CD4-positive, alpha-beta T cell (primary cell): ENCODE data around the gene ELMO1. TPM values are rescaled to one million over a fixed set of nuclear protein-coding genes. Genes with fewer than 3 reads are reported as not detected.

ENCODE experiments used
- ATAC-seq: fragments of 200-7000 bp; cut with Tn5 transposase; one replicate; pipeline ENCODE4 v1.10.0; 2022; ENCODE audit warnings: mild to moderate bottlenecking; ENCODE audit not compliant: poor library complexity
- CTCF ChIA-PET: fragments of 350-600 bp; sonication (Branson Sonifier 250); formaldehyde crosslinking; loops from one replicate; lab custom pipeline; 2021; ENCODE audit warnings: antibody characterized with exemption, inconsistent platforms; lab: Charles Lee
- POLR2A ChIA-PET: fragments of 350-600 bp; sonication (Branson Sonifier 250); formaldehyde crosslinking; loops from one replicate; lab custom pipeline; 2021; ENCODE audit warnings: antibody characterized with exemption, inconsistent platforms; lab: Charles Lee
- DNase-seq, 14 experiments: peaks; one replicate each; pipeline ENCODE4 v3.0.0-alpha.2; 2013 to 2020; ENCODE audit warnings: mixed read lengths in 2 of 14
- H3K27ac ChIP-seq, 2 donors: one replicate each; pipeline versions ENCODE4 v1.5.1 to v1.7.0; 2013; ENCODE audit warnings: low read length in 2 of 2, low read depth in 1 of 2, mild to moderate bottlenecking in 1 of 2
- H3K27me3 ChIP-seq, 2 experiments: 1 replicate in 1 of 2; 2 replicates in 1 of 2; pipeline versions ENCODE4 v1.6.1 to v1.7.0; 2013; ENCODE audit warnings: low read length in 2 of 2, control low read depth in 1 of 2, mild to moderate bottlenecking in 1 of 2, moderate library complexity in 1 of 2; ENCODE audit not compliant: insufficient read depth in 2 of 2, control insufficient read depth in 1 of 2
- H3K36me3 ChIP-seq: one replicate; pipeline ENCODE4 v1.6.1; 2013; ENCODE audit warnings: low read length, control low read depth; ENCODE audit not compliant: insufficient read depth
- H3K4me1 ChIP-seq: one replicate; pipeline ENCODE4 v1.6.1; 2013; ENCODE audit warnings: low read length, control low read depth; ENCODE audit not compliant: insufficient read depth
- H3K4me3 ChIP-seq: one replicate; pipeline ENCODE4 v1.5.1; 2013; ENCODE audit warnings: mild to moderate bottlenecking, low read length, moderate library complexity
- H3K9me3 ChIP-seq, 2 experiments: 1 replicate in 1 of 2; 2 replicates in 1 of 2; pipeline versions ENCODE4 v1.6.1 to v1.7.0; 2013; ENCODE audit warnings: low read length in 2 of 2, mild to moderate bottlenecking in 2 of 2, control low read depth in 1 of 2, moderate library complexity in 1 of 2; ENCODE audit not compliant: control insufficient read depth in 1 of 2, insufficient read depth in 1 of 2
- H3K27ac Mint-ChIP-seq: one replicate; pipeline ENCODE4 v1.8.0; 2020; ENCODE audit warnings: mixed read lengths
- H3K27me3 Mint-ChIP-seq: one replicate; pipeline ENCODE4 v1.8.0; 2021; ENCODE audit warnings: mixed read lengths
- H3K36me3 Mint-ChIP-seq: one replicate; pipeline ENCODE4 v1.8.0; 2021; ENCODE audit warnings: low read depth, mixed read lengths
- H3K4me1 Mint-ChIP-seq: one replicate; pipeline ENCODE4 v1.8.0; 2021; ENCODE audit warnings: low read depth, mixed read lengths
- H3K4me3 Mint-ChIP-seq: one replicate; pipeline ENCODE4 v1.8.0; 2020; ENCODE audit warnings: mild to moderate bottlenecking, mixed read lengths
- H3K9me3 Mint-ChIP-seq: one replicate; pipeline ENCODE4 v1.8.0; 2020; ENCODE audit warnings: mixed read lengths
- CTCF ChIP-seq: fragments of 200-600 bp; IDR thresholded peaks from one replicate; pipeline ENCODE4 v1.8.0; 2022; ENCODE audit warnings: antibody characterized with exemption, mild to moderate bottlenecking
- intact Hi-C, 2 experiments: fragments of 100-400 bp; cut with DNase I in 1 of 2; cut with micrococcal nuclease in 1 of 2; formaldehyde crosslinking; loops; one replicate each; pipeline versions ENCODE4 v1.15.1 to v1.9.0; 2023 to 2025; cut with DNase I, micrococcal nuclease
- total RNA-seq, 174 experiments: library from RNA in 2 of 174; stranded (reverse) in 2 of 174; gene quantifications; one replicate each; pipeline ENCODE4 v1.2.3 and lab custom pipeline; 2021 to 2026

The ELMO1 gene
- total RNA-seq, 2 experiments from 2014 or later: 117 to 120 TPM

GRCh38 chr7:37341033-37341630 is 107.5 kb downstream of the ELMO1 start:
- H3K27me3 Mint-ChIP-seq: no peaks in the 10 kb centered on the region
- peak overlapping the region; percentile 90 for H3K4me3 Mint-ChIP-seq
- ChIA-PET CTCF (interaction anchor here (1.7 kb wide), 1 partner anchor 56 kb away, joined by 7 read pairs; no protein-coding TSS in a partner anchor), POLR2A (interaction anchor here (1.6 kb wide), 1 partner anchor 12 kb away, joined by 8 read pairs; no protein-coding TSS in a partner anchor)
- Histone ChIP-seq H3K36me3 (peaks cover 14% of the 10 kb centered on the region), H3K27ac (no peak overlapping the region), H3K4me1 (peaks cover 45% of the 10 kb centered on the region), H3K27me3 (no peaks in the 10 kb centered on the region), H3K4me3 (peak overlapping the region; percentile 62), H3K9me3 (no peaks in the 10 kb centered on the region)
- intact Hi-C loops: loop anchor here in 1 of 2 experiments (5.0 kb wide), 1 partner anchor 156 kb away; no protein-coding TSS in a partner anchor
- DNase-seq (peak in 1 of 14 experiments; percentile 25), ATAC-seq (no peak)
- H3K9me3 Mint-ChIP-seq: no peaks in the 10 kb centered on the region
- H3K4me1 Mint-ChIP-seq: peaks cover 72% of the 10 kb centered on the region
- H3K27ac Mint-ChIP-seq: peak overlapping the region; percentile 95
- peaks cover 64% of the 10 kb centered on the region for H3K36me3 Mint-ChIP-seq
- TF ChIP-seq CTCF: no peak

DNA sequence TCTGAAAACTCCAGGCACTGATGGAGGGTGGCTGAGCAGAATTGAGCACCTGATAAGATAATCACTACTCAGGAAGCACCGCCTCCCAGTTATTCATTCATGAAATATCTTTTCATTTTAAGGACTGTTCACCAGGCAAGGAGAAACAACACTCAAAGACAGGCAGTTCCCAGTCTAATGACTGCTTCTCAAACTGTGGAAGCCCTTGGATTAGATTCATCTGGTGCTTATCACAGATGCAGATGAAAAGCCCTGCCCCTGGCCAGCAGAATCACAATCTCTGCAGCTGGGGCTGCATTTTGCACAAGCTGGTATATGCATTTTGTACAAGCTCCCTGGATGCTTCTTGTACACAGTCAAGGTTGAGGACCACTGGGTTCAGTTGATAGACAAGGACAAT is 109.7 kb downstream of the ELMO1 start:
- ChIA-PET POLR2A (no interaction called here), CTCF (interaction anchor here (1.1 kb wide), 1 partner anchor 52 kb away, joined by 3 read pairs; no protein-coding TSS in a partner anchor)
- Mint-ChIP-seq H3K27me3 (no peaks in the 10 kb centered on the region), H3K9me3 (no peaks in the 10 kb centered on the region), H3K4me3 (no peak overlapping the region), H3K27ac (peak overlapping the region; percentile 95), H3K4me1 (peaks cover 77% of the 10 kb centered on the region), H3K36me3 (peaks cover 85% of the 10 kb centered on the region)
- H3K36me3 ChIP-seq: peaks cover 22% of the 10 kb centered on the region
- no peaks in the 10 kb centered on the region for H3K9me3 ChIP-seq
- DNase-seq: no peak
- no peak overlapping the region for H3K27ac ChIP-seq
- intact Hi-C loops: no loop called here
- H3K4me3 ChIP-seq: no peak overlapping the region
- no peak for ATAC-seq
- no peaks in the 10 kb centered on the region for H3K27me3 ChIP-seq
- no peak for TF ChIP-seq CTCF
- H3K4me1 ChIP-seq: peaks cover 38% of the 10 kb centered on the region

- intact Hi-C loops: no loop called here
- Mint-ChIP-seq H3K4me1 (peaks cover 82% of the 10 kb centered on the region), H3K27me3 (no peaks in the 10 kb centered on the region), H3K27ac (peak overlapping the region; percentile 28), H3K9me3 (no peaks in the 10 kb centered on the region), H3K4me3 (no peak overlapping the region), H3K36me3 (peaks cover 94% of the 10 kb centered on the region)
- ChIA-PET POLR2A (no interaction called here), CTCF (interaction anchor here (1.5 kb wide), 1 partner anchor 16 kb away, joined by 4 read pairs; no protein-coding TSS in a partner anchor)
- Histone ChIP-seq H3K9me3 (no peaks in the 10 kb centered on the region), H3K27me3 (no peaks in the 10 kb centered on the region), H3K27ac (no peak overlapping the region), H3K36me3 (peaks cover 25% of the 10 kb centered on the region), H3K4me3 (no peak overlapping the region), H3K4me1 (peaks cover 26% of the 10 kb centered on the region)
- no peak for ATAC-seq
- DNase-seq: no peak
- TF ChIP-seq CTCF: no peak
Measured at GRCh38 chr7:37337522-37337921, 111.1 kb downstream of the ELMO1 start.
